ELR (cell line): Measurements from ENCODE around the gene RCE1.

Source experiments
- DNase-seq: peaks from one replicate; pipeline ENCODE4 v3.0.0-alpha.2; 2015; ENCODE audit warnings: low read depth

The RCE1 gene

GRCh38 chr11:66887526-66887925, 44.3 kb downstream of the RCE1 start:
- DNase-seq = no peak

- DNase-seq = no peak
These were observed 45.0 kb downstream of the RCE1 start for GRCh38 chr11:66888282-66888681.

DNA sequence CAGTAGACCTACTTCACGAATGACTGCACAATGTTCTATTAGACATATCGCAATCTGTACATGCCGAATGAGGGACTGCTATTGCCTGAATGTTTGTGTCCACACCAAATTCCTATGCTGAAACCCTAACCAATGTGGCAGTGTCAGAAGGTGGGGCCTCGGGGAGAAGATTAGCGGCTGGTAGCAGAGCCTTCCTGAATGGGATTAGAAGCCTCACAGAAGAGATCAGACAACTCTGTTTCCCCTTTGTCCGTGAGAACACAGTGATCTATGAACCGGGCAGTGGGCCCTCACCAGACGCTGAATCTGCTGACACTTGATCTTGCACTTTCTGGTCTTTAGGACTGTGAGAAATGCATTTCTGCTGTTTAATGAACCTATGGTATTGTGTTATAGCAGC, 46.7 kb downstream of the RCE1 start:
- DNase-seq = no peak

DNA sequence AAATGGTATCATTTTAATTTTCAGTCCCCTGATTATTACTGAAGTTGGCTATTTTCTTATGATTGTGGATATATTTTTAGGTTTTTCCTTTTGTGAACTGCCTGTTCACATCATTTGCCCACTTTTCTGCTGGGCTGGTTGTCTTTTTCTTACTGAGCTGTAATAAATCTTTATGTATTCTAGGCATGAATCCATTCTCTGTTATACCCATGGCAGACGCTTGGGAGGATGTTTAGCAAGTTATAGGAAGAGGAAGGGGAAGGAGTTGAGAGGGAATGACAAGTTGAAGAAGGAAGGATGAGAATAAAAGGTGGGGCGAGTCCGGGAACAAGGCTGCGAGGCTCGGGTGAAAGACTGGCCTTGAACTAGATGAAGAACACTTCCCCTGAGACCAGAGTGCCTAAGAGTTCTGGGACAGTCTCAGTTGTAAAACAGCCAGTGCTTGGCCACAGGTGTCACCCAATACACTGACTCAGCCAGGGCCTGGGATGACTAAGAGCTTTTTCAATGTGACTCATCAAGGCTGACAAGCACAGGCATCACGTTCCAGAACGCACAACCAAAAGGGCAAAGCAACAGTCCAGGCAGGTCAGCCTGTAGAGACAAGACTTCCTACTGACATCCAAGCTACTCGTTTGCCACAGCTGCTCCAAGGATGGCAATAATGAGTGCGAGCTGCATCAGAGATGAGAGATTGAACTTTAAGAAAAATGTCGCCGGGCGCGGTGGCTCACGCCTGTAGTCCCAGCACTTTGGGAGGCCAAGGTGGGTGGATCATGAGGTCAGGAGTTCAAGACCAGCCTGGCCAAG, 48.8 kb downstream of the RCE1 start:
- peak; percentile 98 for DNase-seq

GRCh38 chr11:66892911-66893310, 49.7 kb downstream of the RCE1 start:
- peak; percentile 29 for DNase-seq

DNA sequence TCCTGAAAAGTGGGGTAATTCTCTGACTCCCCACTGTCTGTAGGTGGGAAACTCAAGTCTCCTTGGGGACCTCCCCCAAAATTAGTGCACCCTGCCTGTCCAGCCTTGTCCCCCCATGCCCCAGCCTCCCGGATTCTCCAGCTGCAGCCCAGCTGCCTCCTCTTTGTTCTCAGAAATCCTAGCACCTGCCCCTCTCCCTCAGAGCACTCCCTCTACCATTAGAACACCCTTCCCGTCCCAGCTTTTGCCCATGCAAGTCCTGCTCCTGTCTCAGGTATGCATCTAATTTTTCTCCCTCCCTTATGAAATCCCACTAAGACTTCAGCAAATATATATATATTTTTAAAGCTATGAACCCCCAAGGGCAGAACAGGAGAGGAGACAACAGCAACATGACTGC, 50.9 kb downstream of the RCE1 start:
- DNase-seq = no peak
